ENCODE results near the gene GAP43. TPM values are rescaled to one million over a fixed set of nuclear protein-coding genes. Genes with fewer than 3 reads are reported as not detected.

Gene GAP43
- total and polyA plus RNA-seq, 2 of the 4 experiments (the other 2 are of a cell fraction), result 0.36 to 0.51 TPM

GRCh38 chr3:115651087-115651486 is 27.8 kb downstream of the GAP43 start:
- Histone ChIP-seq H3K4me2 (ENCODE audit: low read depth, low read length) (no peak overlapping the region), H3K23ac (ENCODE audit: low read depth, low read length) (no peak overlapping the region), H3K4me3 (ENCODE audit: insufficient read depth, low read depth, low read length) (no peak overlapping the region), H3K14ac (replicated peaks; ENCODE audit: low read depth, low read length) (no peak overlapping the region), H3K4ac (ENCODE audit: low read depth, low read length) (no peak overlapping the region), H2BK5ac (ENCODE audit: low read depth, low read length, poor library complexity, severe bottlenecking) (no peak overlapping the region), H2AK5ac (ENCODE audit: low read depth, low read length) (no peak overlapping the region), H4K8ac (ENCODE audit: low read depth in 2 of 2, low read length in 2 of 2) (no peak overlapping the region), H3K4me1 (ENCODE audit: control insufficient read depth, insufficient read depth, low read length) (no peaks in the 10 kb centered on the region), H4K5ac (ENCODE audit: low read depth, low read length) (no peak overlapping the region), H3K27ac (ENCODE audit: insufficient read depth, low read length) (no peak overlapping the region), H4K20me1 (ENCODE audit: insufficient read depth, low read length) (no peaks in the 10 kb centered on the region), H3K56ac (ENCODE audit: extremely low read depth, insufficient read depth, low read length) (no peak overlapping the region), H3K27me3 (ENCODE audit: control insufficient read depth, insufficient read depth, low read length) (no peaks in the 10 kb centered on the region), H2AK9ac (replicated peaks; ENCODE audit: low read depth, low read length, poor library complexity) (no peak overlapping the region), H3K79me1 (ENCODE audit: low read depth in 1 of 2, low read length in 2 of 2) (no peaks in the 10 kb centered on the region), H3K9me1 (ENCODE audit: insufficient read depth, low read length) (no peaks in the 10 kb centered on the region), H2BK15ac (ENCODE audit: low read depth, low read length) (no peak overlapping the region), H2AFZ (replicated peaks; ENCODE audit: low read length, poor library complexity) (no peak overlapping the region), H3K9me3 (ENCODE audit: control insufficient read depth, insufficient read depth, low read length) (no peaks in the 10 kb centered on the region), H3K36me3 (ENCODE audit: control insufficient read depth, insufficient read depth, low read length) (no peaks in the 10 kb centered on the region), H3K18ac (ENCODE audit: low read depth, low read length) (no peak overlapping the region), H3K9ac (ENCODE audit: low read depth, low read length) (no peak overlapping the region), H2BK120ac (ENCODE audit: low read depth, low read length) (no peak overlapping the region), H4K91ac (ENCODE audit: insufficient read depth, low read depth, low read length) (no peak overlapping the region), H2BK20ac (ENCODE audit: low read depth, low read length) (no peak overlapping the region)
- intact Hi-C loops (cut with micrococcal nuclease) (no loop called here), in situ Hi-C loops (cut with MboI; ENCODE audit: low sequenced_read_pairs) (no loop called here), dilution Hi-C loops (cut with HindIII; ENCODE audit: low sequenced_read_pairs, unreplicated experiment) (no loop called here)
- ChIA-PET POLR2A (ENCODE audit: unreplicated experiment) (interaction anchor here (0.9 kb wide), 1 partner anchor 8 kb away, joined by 3 read pairs; no protein-coding TSS in a partner anchor), CTCF (no interaction called here)
- DNase-seq (no peak), ATAC-seq (ENCODE audit: low read depth) (no peak)
- WGBS, 2 experiments (ENCODE audit: extremely low coverage in 2 of 2, insufficient read length in 1 of 2), result no CpG with 5 or more reads among the region's 1 CpG
- TF ChIP-seq ELK1 (IDR thresholded peaks at IDR 0.05; ENCODE audit: borderline replicate concordance, low read depth, low read length), result no peak
- TF ChIP-seq CEBPB (IDR thresholded peaks at IDR 0.05; ENCODE audit: low read depth, low read length), result no peak
- no peak for TF ChIP-seq BHLHE40 (IDR thresholded peaks at IDR 0.05; ENCODE audit: low read depth, low read length)
- no peak for TF ChIP-seq CHD1 (IDR thresholded peaks at IDR 0.05; ENCODE audit: low read depth, low read length)
- TF ChIP-seq RAD21 (IDR thresholded peaks at IDR 0.05; ENCODE audit: low read length), result no peak
- no TSS peak for BruUV-seq (replicated peaks)
